Posterior vena cava (tissue), 2 donors: Measurements from ENCODE around the gene BBS2. TPM values are rescaled to one million over a fixed set of nuclear protein-coding genes. Genes with fewer than 3 reads are reported as not detected.

Source experiments
- DNase-seq: peaks from one replicate; pipeline ENCODE4 v3.0.0-alpha.2; 2020; ENCODE audit warnings: low spot score
- intact Hi-C, 2 donors: fragments of 100-400 bp; cut with DNase I; formaldehyde crosslinking; loops; one replicate each; pipeline versions ENCODE4 v1.14.1 to v1.14.2; 2022 to 2023
- long read RNA-seq, 2 donors: library from polyadenylated mRNA; unstranded; transcript quantifications; one replicate each; pipeline ENCODE4 v2.0.0, GENCODE V29; 2020 to 2021
- total RNA-seq, 2 donors: library from RNA; stranded (reverse); fragmentation: NEBNext Ultra II Directional; extraction: Animal tissue kit (Norgen Biotek cat#: 25700); gene quantifications; one replicate each; pipeline ENCODE4 v1.2.1, GENCODE V29; 2021
- donor health status: DM: yes; HTN: yes; CAD: no.
- donor health status: DM: yes; HTN: yes; CAD: no.

The BBS2 gene, protein sequence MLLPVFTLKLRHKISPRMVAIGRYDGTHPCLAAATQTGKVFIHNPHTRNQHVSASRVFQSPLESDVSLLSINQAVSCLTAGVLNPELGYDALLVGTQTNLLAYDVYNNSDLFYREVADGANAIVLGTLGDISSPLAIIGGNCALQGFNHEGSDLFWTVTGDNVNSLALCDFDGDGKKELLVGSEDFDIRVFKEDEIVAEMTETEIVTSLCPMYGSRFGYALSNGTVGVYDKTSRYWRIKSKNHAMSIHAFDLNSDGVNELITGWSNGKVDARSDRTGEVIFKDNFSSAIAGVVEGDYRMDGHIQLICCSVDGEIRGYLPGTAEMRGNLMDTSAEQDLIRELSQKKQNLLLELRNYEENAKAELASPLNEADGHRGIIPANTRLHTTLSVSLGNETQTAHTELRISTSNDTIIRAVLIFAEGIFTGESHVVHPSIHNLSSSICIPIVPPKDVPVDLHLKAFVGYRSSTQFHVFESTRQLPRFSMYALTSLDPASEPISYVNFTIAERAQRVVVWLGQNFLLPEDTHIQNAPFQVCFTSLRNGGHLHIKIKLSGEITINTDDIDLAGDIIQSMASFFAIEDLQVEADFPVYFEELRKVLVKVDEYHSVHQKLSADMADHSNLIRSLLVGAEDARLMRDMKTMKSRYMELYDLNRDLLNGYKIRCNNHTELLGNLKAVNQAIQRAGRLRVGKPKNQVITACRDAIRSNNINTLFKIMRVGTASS
- total RNA-seq = 10 to 100 TPM; 30.5 to 36.5 TPM
- long read RNA-seq, donor 1, transcript BBS2-201 (17 exons, 2,963 nt) = major isoform, 13 of 16 reads
- long read RNA-seq, donor 1, partial matches to known transcripts = 1 of 16 reads
- long read RNA-seq, donor 1, other reads (novel, unspliced or antisense) = 2 of 16 reads
- long read RNA-seq, donor 2, transcript BBS2-201 (17 exons, 2,963 nt) = major isoform, 31 of 49 reads
- long read RNA-seq, donor 2, partial matches to known transcripts = 9 of 49 reads
- long read RNA-seq, donor 2, other reads (novel, unspliced or antisense) = 9 of 49 reads

DNA sequence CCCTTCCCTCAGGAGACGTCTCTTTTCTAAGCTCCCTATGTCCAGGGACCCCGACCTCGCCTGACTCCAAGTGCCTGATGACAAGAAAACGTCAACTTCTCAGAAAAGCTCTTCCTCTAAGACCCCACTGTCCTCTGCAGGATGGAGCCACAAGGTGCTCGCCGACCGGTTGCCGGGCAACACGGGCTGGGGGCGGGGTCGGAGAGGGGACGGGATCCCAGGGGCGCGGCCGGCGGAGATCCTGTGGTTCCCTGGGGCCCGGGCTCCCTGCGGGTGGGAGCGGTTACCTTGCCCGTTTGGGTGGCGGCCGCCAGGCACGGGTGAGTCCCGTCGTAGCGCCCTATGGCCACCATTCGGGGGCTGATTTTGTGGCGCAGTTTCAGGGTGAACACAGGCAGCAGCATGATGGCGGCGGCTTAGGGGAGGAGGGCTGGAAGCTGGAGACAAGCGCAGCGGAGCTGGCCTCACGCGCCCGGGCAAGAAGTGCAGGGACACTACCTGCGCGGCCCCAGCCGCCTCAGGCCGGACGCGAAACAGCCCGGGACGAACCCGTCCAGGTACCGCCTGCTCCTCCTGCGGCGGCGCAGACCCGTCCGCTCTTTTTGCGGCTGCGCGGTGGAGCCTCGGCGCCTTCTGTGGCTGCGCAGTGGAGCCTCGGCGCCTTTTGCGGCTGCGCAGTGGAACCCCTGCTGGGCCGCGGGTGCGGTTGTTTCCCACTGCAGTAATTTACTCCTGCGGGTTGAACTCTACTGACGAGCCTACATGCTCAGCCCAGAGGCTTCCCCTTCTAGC, at the start of gene BBS2:
TSS of gene BBS2 (minus strand) at position 566 of the 792 bp plus-strand sequence. CDS start at position 404, 162 bp downstream.
- peak; percentile 97 for DNase-seq
- intact Hi-C loops = loop anchor here (1.0 to 5.0 kb wide), 2 partner anchors 20 to 183 kb away; no protein-coding TSS in a partner anchor

DNA sequence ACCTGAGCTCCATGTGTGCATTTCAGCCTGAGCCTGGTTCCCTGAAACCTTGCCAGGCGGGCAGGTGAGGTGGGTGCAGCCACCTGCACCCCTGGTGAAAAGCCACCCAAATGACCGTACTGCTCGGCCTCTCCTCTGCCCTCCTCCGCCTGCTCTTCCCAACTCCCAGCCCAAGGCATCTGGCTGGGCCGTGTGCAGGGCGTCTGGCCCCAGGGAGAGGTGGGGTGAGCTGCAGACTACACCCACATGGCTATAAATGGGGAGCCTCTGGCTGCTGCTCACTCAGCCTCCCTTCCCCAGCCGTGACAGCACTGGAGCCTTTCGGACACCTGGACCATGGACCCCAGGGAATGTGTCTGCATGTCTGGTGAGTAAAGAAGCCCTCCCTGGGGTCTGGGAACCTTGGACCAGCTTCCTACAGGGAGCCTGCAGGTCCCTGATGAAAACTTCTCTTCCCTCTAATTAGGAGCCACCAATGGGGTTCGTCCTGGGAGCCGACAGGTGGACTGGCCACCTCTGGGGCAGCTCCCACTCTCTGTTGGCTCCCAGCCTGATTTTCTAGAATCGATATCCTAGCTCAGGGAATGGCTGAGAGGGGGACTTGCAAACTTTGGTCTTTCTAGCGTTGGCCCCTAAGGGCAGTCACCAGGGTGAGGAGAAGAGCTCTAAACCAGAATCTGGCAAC, 45.1 kb upstream of the BBS2 start, which contains the start of gene MT4:
TSS of gene MT4 (plus strand) at position 281 of the 685 bp plus-strand sequence. CDS start at position 337, 56 bp downstream.
- DNase-seq = no peak
- intact Hi-C loops = no loop called here

DNA sequence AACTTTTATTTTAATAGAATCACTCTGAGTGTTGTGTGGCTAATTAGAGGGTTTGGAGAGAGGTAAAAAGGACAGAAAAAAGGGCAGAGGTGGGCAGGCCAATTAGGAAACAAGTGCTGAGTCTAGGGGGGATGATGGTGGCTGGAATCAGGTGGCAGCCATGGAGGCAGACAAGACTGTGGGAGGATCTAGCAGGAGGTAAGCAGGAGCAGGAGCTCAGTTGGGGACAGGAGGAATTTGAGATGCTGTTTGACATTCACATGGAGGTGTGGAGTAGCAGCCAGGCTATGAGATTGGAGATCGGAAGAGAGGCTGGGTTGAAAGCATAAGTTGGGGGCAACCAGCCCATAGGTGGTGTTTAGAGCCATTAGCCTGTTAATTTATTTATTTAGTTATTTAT, 41.3 kb upstream of the BBS2 start:
- intact Hi-C loops = no loop called here
- no peak for DNase-seq

DNA sequence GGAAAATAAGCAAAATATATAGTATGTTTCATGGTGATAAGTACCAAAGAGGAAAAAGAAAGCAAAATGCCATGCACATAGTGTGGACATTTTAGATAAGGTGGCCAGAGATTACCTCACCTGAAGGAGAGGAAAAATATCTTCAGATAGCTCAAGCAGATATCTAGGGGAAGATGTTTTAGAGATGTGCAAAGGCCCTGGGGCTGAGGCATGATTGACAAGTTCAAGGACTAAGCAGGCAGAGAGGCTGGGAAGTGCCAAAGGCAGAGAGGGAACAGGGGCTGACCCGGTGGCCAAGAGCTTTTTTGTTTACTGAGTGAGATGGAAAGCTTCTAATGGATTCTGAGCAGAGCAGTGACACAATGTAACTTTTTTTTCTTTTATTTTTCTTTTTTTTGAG, 40.6 kb upstream of the BBS2 start:
- DNase-seq = no peak

DNA sequence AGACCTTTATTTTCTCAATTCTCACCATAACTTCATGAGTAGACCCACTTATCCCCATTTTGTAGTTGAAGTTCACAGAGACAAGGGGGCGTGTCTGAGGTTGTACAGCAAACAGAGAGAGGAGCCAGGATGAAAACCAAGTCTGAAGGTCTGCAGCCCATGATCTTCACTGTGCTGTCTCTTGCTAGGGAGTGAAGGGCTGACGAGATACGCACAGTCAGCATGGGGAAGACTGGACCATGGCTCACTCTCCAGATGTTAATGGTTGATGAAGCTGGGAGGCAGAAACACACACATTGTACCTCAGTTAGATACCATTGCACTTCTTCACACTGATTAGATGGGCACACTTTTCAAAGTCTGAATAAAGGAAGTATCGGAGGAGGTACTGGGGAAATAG, 39.3 kb upstream of the BBS2 start:
- intact Hi-C loops = no loop called here
- no peak for DNase-seq

More for the DNA sequence above, 40.6 kb upstream of the BBS2 start:
- intact Hi-C loops = no loop called here

DNA sequence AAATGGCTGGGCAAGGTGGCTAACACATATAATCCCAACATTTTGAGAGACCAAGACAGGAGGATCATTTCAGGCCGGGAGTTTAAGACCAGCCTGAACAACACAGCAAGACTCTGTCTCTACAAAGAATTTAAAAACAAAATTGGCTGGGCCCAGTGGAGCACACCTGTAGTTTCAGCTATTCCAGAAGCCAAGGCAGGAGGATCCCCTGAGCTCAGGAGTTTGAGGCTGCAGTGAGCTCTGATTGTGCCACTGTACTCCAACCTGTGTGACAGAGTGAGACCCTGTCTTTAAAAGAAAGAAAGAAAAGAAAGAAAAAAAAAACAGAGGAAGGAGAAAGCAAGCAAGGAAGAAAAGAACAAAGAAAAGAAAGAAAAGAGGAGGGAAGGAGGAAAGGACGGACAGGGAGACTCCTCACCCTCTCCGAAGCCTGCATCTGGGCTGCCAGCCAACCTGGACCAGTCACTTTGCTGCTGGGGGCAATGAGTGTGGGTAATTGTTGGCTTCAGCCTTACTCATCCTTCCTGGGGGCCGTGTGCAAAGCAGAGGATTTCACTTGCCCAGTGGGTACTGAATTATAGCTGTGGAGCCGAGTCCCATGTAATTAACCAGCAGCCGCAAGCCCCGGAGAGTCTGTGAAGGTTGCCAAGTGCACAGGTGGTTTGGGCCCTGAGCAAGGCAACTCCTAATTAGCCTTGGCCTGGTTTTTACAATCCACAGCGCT, 38.4 kb upstream of the BBS2 start:
- intact Hi-C loops = no loop called here
- no peak for DNase-seq

DNA sequence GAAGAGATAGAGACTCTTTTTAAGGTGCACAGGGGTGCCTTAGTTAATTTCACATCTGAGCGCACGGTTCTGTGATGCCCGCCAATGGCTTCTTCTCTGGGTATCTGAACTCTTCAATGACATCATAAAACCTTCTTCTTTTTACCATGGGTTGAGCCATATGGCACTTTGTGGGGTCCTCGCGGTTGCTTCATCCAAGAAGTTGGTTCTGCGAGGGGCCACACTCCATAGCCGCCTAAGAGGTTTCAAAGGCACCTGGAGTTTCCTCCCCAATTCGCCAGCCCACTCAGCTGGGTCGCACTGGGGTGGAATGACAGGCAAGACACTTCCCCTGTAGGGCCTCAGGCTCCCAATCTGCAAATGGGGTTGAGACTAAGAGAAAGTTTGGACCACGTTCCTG, 34.6 kb upstream of the BBS2 start:
- no peak for DNase-seq
- intact Hi-C loops = no loop called here

DNA sequence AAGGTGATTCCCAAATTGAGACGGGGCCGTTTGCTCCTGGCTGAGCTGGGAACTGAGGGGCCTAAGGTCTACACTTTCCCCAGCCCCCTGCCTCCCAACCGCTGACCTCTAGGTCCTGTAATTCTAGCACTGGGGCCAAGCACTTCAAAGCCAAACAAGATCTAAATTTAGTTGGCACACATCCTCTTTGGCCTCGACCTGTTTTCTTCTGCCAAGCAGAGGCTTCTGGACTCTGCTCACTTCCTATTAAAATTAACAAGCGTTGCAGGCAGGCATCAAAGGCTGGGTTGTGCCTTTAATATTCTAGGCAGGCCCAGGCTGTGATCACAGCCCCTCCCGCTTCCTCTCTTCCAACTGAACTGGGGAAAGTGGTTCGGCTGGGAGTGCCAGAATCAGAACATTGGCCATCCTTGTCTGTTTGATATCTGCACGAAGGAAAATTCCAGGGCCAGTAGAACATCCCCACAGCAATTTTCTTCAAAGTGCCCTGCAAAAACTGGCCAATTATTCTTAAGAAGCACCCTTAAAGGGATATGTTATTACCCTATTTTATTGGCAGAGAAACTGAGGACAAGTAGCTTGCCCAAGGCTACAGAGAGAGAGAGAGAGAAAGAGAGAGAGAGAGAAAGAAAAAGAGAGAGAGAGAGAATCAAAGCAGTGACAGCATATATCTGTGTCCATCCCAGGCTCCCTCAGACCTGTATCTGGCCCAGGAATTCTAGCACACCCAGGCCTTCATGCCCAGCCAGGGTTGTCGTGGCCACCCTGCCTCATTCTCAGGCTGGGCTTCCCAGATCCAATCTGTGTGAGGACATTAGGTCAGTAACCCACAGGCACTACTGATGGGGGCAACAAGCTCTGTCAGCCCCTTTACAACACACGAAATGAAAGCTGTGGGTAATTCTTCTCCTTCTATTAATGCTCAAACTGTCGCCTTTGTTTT, 32.2 kb upstream of the BBS2 start:
- DNase-seq = no peak
- intact Hi-C loops = no loop called here

DNA sequence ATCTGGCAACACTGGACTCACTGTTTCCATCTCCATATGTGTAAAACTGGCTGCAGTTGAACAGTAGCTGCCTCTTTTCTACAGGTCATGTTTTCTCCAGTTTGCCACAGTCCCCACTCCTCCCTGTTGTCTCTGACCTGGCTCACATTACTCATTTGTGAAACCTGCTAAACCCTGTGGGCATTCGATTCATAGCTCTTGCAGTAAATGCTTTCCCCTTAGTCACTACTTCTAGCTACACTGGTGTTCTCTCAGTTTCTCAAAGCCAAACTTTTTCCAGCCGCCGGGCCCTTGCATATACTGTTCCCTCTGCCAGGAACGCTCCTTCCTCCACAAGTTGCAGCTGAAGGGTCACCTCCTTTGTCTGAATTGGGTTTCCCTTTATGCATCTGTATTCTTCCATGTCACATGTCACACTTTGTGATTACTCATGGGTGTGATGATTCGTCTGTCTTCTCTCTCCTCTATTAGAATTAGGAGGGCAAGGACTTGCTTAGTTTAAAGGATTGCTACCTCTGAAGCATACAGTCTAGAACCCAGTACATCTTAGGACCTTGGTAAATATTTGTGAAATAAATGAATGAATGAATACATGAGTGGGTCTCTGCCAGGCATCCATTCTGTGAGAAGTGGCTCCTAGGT, 30.0 kb upstream of the BBS2 start:
- intact Hi-C loops = no loop called here
- no peak for DNase-seq

DNA sequence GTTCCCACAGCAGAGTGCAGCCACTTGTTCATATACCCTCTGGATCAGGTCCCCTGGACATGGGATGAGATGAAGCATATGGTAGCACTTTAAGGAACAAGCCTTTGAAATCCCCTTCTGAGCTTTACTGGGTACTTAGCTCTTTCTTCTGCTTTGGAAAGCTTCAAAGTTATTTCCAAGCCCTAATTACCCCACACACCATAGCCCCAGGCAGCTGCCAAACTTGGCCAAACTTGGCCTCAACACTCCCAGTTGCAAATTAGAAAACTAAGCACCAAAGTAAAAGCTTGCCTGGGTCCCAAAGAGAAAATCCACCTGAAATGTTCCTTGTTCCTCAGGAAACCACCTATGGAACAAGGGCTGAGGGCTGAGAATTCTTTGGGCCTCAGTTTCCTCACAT, 29.3 kb upstream of the BBS2 start:
- no peak for DNase-seq
- intact Hi-C loops = no loop called here

DNA sequence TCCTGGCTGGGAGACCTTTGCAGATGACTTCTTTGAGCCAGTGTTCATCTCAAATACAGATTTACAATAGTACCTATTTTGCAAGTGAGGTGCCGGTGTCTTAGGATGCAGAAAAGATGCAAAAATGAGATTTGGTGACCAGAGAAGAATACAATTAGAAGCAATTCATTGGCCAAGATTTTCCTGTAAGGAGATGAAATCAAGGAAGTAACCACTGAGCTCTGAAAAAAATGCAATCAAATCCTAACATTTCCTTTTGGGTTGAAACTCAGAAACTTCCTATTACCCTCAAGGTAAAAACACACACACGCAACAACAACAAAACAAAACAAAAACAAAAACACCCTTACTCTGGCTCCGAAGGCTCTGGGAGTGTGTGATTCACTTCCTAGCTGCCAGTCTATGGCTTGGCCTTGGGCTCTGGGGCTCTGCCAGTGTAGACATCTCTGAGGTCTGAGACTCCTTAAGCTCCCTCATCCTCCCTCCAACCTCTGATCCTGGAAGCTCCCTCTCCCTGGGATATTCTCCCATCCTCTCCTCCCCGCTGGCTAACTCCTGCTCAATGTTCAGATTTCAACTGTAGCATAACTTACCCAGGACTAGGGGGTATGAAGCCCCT, 28.2 kb upstream of the BBS2 start:
- no peak for DNase-seq
- intact Hi-C loops = no loop called here

DNA sequence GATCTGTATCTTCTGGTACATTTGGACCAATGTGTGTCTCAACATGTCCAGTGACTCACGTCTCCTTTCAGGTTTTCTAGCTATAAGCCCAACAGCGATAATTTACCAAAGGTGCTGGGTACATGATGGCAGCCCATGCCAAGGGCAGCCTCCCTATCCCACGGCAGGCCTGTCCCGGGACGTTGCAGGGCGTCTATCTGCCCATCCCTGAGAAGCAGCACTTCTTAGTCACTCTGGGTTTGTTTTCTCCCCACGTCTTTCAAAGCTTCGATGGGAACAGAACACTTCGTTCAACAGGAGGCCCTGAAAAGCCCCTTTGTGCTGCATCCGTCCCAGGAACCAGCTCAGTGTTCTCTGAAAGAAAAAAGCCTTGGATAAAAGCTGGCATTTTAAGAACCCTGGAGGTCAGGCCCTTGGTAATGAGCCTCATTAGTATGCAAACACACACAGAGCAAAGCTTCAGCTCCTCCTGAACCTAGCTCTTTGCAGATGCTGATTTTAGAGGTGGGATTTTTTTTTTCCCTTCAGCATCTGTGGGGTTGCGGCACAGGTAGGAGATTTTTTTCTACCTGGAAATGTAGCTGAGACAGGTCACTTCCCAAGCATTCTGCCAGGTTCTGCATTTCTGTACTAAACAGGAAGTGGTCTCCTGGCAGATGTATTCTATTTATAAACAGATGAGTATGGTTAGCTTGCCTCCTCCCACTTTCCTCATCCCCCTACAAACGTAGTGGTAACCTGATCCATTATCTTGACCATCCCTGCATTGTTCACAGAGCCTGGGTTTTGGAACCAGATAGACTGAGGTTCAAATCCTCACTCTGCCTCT, 27.5 kb upstream of the BBS2 start:
- DNase-seq = no peak
- intact Hi-C loops = no loop called here

DNA sequence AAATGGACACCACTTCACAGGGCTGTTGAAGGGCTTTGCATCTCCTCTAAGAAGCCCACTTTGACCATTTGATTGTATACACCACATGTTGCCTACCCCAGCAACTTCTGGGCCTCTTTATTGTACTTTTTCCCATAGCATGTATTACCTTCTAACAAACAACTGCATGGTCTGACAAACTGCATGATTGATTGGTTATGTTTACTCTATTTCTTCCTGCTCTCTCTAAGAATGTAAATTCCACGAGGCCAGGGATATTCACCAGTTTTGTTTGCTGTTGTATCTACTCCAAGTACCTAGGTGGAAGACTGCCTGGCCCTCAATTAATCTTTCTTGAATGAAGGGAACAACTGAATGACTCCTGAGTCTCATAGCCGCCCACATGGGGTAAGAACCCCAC, 22.2 kb upstream of the BBS2 start:
- no peak for DNase-seq
- intact Hi-C loops = no loop called here

DNA sequence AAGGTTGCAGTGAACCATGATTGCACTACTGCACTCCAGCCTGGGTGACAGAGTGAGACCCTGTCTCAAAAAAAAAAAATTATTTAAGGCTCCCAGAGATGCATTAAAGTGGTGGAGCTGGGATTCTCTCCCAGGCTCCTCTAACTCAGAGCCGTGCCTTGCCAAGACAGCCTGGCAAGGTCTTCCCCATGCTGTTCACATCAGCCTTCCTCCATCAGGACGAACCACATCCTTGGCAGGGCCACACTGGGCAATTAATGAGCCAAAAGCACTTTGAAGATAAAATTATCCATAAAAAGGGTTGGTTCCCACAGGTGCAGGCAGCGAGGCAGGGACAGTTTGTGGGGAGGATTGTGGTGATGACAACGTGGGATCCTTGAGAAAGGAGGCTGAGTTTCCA, 19.8 kb upstream of the BBS2 start:
- intact Hi-C loops = no loop called here
- DNase-seq = no peak

DNA sequence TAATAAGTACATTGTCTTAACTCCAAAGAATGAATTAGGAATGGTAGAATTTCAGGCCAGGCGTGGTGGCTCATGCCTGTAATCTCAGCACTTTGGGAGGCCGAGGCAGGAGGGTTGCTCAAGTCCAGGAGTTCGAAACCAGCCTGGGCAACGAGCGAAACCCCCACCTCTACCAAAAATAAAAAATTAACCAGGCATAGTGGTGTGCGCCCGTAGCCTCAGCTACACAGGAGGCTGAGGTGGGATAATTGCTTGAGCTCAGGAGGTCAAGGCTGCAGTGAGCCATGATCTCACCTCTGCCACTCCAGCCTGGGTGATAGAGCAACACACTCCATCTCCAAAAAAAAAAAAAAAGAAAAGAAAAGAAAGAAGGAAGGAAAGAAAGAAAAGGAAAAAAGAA, 18.5 kb upstream of the BBS2 start:
- no peak for DNase-seq
- intact Hi-C loops = no loop called here
